NOMO-1 treated with DMSO at 0.1 percent for 48 hours (cell line): ENCODE results near the gene PNMA6E.
A peak's percentile ranks its signal among the peaks of the same experiment; 100 is the strongest.
"Not testable (repeated sequence)": the region's sequence is repeated elsewhere in the genome, so short reads cannot be mapped to it uniquely, and the experiment has no call there.

ENCODE experiments used
- DNase-seq: peaks from one replicate; lab custom pipeline; 2025; ENCODE audit not compliant: unreplicated experiment; lab: John Stamatoyannopoulos, UW

The PNMA6E gene

DNA sequence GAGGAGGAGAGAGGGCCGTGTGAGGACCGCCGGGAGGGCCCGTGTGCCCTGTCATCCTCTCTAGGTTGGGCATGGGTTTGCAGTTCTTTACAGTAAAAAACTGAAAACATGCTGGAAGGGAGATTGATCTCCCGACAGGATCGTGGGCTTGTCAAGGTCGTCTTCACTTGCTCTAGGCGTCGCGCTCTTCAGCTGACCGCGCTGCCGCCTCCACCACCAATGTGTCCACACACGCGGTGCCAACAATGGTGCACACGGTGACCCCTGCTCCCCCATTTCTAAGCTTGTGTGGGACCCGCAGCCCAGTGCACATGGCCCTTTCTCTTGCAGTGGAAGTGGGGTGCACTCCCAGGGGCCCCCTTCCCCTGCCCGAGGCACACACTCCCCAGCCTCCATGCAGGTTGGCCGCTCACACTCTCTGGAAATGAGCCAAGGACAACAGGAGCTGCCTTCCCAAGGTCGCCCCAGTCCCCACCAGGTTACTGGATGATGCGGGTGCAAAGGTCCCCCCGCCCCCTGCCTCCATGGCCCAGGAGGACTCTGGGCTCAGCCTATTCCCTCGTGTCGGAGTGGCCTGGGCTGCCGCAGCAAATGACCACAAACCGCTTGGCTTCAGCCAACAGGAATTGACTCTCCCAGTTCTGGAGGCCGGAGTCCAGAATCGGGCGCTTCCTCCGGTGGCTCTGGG is 8.4 kb upstream of the PNMA6E start:
- DNase-seq = no peak

DNA sequence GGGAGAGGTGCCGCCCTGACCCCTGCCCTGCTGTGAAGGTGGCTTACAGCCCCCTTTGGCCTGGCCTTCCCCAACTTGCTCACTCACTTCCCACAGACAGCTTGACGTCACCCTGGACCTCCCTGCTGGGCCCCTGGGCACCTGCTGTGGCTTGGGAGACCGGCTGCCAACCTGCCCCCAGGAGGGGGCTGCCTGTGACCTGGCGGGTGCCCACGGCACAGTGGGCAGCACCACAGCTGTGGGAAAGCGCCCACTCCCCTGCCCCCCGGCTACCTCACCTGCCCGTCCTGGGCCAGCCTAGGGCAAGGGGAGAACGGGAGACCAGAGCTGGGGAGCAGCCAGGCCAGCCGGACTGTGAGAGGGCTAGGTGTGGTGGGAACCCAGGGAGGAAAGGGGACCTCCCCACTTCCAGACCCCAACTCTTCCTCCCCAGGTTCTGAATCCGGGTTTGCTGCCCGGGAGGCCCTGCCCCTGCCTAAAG is 7.8 kb upstream of the PNMA6E start:
- DNase-seq = no peak

DNA sequence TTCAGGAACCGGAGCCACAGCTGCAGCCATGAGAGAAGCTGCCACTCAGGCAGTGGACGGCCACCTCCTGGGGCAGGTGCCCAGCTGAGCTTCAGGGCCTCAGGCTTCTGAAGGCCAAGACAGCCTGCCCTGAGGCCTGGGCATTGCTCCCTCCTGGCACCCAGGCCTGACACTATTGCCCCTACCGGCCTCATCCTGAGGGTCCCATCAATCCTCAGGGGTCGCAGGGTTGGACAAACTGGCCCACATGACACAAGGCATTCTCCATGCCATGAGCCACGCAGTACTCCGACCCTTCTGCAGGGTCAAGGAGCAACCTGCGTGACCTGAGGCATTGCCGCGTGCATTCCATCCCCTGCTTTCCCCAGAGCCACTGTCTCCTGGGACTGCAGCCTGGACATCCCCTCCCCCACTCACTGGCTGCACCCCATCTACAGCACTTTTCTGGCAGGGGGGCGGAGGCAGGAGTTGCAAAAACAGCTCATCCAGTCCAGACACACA is 7.1 kb upstream of the PNMA6E start:
- no peak for DNase-seq

DNA sequence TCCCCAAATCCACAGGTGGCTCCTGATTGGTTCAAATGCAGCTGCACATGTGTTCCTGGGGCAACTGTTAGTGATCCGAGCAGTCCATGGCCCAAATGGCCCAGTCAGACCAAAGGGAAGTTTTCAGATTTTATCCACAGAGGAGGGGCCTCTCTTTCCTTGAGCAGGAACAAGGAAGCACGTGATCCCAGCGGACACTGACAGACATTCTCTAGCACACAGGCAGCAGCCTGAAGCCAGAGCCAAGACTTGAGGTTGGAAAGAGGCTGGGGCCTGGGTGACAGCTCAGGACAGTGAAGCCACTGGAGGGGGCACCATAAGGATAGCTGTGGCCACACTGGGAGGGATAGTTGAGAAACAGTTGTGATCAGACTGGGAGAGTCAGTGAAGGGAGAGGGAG is 6.6 kb upstream of the PNMA6E start:
- DNase-seq = no peak

DNA sequence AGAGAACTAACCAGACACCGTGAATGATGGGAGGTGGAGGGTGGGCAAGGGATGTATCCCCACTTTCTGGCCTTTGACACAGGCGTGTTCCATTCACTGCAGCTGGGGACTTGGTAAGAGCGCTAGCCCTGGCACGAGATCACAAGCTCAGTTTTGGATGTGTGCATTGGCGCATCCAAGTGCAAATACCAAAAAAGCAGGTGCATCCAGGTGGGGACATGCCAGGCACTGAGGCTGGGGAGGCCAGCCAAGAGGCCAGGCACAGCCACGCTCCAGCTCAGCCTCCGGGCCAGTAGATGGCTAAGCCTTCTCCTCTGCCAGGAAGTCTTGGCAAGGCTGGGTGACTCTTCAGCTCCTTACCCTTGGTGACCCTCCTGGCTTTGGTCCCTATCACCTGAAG is 5.8 kb upstream of the PNMA6E start:
- no peak for DNase-seq

DNA sequence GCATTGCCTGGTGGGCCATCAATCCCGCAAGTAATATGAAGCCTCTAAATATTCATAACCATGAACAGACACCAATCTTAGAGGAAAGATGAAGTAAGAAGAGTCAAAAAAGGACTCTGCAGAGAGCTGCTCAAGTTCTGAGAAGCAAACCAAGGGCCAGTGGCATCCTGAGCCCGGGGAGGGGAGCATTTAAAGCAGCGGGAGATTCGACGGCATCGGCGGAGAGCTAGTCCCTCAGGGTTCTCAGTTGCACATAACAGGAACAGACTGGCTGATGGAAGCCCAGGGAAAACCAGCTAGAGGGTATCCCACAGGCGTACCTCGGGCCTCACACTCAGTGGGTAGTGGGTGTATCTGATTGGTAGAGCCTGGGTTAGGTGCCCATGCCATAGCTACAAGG is 4.9 kb upstream of the PNMA6E start:
- no peak for DNase-seq

DNA sequence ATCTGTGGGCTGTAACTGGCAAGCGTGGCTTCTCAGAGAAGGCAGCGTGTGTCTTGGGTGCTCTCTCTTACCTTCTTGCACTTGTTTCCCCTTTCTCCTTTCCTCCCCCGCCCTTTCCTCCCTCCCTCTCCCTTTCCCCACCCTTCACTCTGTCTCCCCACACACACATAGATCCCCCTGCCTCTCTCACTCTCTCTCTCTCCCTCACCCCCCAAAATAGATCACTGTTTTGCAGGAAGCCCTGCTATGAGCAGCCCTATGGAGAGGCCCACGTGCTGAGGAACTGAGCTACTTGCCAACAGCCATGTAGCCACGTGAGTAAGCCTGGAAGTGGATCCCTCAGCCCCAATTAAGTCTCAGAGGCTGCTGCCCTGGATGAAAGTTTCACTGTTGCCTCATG is 4.3 kb upstream of the PNMA6E start:
- no peak for DNase-seq

DNA sequence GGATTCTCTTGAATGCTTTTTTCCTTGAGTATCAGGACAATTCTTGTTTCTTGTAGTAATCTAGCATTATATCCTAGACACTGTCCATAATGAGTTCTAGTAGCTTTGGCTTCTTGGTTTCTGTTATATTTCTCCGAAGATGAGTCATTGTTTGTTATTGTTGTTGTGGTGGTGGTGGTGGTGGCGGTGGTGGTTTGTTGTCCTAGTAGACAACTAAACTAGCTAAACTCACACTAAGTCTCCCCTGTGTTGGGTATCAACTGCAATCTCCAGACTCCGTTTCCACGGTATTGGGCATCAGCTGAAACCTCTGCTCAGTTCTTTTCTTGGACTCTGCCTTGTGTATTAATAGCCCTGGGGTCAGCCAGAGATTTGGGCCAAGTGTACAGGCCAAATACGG is 3.2 kb upstream of the PNMA6E start:
- DNase-seq = not testable (repeated sequence)

DNA sequence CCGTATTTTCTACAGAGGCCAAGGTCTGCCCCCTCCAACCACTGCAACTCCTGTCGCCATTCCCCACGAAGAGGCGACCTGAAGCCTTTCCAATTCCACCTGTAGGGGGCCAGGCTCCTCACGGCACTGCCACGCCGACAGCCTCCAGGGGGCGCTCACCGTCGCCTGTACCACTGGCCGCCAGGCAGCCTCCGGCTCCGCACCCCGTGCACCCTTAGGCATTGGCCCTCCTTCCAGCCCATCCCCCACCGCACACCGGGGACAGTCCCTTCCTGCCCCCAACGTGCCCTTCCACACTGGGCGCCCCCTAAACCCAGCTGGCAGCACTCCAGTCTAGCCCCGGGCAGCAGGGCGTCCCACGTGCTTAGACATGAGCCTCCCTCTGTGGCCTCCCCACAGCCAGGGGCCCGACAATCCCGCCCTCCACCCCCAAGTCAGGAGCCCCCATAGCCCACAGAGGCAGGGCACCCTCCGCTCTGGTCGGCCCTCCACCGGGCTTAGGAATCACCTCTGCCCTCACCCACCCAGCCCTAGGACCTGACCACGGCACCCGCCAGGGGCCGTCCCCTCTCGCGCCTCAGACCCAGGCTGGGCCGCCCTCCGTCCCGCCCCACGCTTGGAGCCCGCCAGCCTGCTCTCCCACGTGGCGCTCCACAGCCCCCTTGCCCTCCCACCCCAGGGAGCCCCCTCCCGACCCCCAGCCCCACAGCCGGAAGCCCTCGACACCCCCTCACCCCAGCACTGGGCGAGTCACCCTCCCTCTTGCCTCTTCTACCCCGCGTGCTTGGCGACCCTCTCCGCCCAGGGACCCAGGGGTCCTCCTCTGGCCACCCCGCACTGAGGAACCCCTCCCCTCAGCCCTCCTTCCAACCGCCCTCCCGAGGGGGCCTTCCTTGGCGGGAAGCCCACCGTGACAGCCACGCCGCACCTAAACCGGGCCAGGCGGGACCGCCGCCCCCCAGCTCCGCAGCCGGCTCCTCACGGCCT is 711 bp downstream of the PNMA6E start:
- DNase-seq = peak; percentile 50

DNA sequence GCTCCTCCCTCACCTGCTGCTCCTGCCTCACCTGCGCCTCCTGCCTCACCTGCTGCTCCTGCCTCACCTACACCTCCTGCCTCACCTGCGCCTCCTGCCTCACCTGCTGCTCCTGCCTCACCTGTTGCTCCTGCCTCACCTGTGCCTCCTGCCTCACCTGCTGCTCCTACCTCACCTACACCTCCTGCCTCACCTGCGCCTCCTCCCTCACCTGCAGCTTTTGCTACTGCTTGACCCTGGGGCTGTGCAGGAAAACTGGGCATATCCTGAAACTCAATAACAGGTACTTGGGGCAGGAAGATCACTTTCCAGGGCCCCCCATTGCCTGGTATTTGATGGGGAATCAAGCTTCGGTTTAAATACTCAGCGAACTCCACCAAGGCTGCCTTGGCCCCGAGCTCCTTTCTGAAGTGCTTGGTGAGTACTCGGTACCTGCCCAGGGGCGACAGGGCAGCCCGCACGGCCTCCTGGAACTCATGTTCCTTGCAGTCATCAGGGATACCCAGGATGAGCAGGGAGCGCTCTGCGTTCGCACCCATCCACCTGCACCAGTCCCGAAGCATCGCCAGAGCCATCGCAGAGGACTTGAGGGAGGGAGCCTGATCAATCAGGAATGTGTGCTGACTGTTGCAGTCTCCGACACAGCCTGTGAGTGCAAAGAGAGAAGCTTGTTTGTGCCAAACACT is 2.7 kb downstream of the PNMA6E start:
- DNase-seq = no peak

DNA sequence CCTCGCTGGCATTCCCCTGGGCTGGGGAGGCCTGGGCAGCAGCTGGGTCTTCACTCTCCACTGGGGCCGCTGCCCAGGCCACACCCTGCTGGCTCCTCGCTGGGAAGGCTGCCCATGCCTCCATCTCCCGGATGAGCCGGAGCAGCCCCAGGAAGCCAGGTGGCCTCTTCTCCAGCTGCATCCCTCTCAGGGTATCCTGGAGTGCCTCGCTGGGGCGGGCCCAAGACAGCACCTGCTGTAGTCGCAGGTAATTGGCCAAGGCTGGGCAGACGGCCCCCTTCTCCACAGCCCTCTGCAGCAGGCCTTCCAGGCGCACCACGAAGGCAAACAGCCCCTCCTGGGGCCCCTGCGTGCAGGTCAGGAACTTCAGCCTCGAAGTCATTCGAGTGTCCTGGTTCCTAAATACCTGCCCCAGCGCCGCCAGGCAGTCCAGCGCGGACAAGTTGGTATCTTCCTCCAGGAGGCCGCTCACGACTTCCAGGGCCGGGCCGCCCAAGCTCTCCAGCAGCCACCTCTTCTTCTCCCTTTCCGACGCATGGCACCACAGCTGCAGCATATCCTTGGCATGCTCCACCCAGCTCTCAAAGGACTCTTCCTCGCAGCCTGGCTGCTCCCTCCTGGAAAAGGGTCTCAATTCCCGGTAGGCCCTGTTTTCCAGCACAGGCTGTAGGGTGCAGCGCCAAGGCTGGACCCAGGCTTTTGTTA is 3.7 kb downstream of the PNMA6E start:
- DNase-seq = no peak

DNA sequence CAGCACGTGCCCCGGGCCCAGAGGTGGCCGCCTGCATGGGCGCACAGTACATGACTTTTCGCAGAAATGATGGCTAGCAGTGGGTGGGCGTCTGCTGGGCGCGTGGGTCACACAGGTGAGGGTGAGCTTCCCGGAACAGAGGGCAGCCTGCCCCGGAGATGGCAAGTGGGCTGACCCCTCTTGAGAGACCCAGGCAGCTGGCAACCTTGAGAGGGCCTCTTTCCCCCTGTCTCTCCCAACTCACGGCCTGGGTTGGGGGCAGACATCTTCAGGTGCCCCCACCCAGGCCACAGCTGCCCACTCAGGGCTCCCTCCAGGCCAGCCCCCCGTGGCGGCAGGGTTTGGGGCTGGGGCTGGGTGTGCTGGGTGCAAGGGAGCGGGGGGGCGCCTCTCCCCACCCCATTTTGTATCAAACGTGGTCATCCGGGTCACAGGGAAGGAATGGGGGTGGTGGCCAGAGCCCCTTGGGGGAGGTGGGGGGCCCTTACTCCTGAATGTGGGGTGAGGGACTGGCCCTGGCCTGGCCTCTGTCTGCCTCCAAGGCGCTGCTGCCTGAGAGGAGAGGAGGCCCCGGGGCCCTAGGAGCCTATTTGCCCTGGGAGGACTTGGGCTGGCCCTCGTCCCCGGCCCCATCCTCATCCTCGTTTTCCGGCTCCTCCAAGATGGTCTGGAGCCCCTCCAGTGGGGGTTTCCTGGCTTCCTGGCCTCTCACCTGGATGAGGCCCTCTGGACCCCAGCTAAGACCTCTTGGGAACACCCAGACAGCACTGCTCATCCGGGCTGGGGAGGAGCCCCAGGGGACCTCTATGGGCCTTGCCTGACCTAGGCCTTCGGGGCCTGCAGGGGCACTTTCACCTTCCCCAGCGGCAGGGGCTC is 4.6 kb downstream of the PNMA6E start:
- DNase-seq = no peak

DNA sequence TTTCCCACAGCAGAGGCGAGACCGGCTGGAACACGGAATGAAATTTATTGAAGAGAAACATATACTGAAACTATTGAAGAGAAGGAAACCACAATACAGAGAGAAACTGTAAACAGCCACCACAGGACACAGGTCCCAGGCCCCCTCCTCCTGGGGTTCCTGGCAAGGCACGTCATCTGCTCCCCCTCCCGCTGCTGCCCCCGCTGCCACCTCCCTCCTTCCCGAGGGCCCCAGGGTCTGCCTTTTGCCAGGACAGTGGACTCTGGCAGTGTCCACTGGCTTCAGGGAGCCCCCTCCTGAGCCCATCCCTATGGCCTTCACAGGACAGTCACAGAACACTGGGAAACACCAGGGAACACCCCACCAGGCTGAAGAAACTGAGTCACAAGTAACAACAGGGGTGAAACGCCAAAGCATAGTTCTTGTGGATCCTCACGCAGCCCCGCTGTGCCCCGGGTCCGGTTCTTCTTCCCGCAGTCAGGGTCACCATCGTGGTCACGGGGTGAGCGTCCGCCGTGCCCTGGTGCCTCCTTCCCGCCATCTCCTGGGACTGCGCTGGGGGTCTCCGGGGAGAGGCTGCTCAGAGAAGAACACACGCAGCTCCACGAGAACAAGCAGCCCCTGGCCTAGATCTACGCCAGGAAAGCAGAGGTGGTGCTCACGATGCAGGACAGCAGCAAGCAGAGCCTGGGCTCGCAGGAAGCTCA is 5.4 kb downstream of the PNMA6E start:
- no peak for DNase-seq

DNA sequence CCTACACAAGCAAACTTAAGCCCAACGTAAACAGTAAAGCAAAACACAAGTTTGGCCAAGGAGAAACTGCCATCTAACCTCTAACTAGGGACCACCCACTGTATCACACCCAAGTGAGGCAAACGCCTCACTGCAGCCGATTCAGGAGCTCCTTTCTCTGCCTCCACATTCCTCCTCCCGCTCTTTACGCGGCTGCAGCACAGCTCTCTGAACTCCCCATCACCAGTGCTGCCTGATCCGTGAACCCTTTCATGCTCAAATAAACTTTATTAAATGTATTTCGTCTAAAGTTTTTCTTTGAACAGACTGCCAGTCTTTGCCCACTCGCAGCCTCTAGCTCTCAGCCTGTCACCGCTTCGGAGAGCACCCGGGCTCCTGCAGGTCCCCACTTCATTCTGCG is 6.5 kb downstream of the PNMA6E start:
- DNase-seq = no peak

DNA sequence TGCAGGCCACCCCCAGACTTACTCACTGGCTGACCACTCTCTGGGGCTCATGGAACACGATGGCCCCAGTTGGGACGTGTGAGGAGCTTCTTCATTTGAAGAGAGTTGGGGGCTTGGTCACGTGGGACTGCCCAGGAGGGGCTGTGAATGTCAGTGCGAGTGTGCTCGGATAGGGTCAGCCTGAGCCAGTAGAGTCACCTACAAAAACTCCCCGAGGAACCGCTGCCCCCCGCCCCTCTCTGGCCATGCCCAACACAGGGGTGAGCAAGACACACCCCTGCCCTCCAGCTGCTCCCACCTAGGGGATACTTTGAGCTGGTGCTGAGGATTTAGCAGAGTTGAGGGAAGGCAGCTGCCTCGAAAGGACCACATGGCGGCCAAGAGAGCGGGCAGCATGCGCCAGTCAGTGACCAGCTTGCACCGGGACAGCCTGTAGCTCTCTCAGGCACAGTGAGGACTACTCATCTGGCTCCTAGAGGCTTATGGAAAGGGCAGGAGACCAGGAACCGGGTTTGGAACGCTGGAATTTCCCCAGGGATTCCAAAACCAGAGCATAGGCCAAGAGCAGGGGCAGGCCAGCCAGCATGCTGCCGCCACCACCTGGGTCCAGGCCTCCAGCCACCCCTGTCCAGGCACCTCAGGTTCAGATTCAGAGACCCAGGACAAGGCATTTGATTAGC is 8.4 kb downstream of the PNMA6E start:
- DNase-seq = no peak

DNA sequence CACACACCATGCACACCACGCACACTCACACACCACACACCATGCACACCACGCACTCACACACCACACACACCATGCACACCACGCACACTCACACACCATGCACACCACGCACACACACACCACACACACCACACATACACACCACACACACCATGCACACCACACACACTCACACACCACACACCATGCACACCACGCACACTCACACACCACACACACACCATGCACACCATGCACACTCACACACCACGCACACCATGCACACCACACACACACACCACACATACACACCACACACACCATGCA is 11.7 kb downstream of the PNMA6E start:
- DNase-seq = not testable (repeated sequence)

DNA sequence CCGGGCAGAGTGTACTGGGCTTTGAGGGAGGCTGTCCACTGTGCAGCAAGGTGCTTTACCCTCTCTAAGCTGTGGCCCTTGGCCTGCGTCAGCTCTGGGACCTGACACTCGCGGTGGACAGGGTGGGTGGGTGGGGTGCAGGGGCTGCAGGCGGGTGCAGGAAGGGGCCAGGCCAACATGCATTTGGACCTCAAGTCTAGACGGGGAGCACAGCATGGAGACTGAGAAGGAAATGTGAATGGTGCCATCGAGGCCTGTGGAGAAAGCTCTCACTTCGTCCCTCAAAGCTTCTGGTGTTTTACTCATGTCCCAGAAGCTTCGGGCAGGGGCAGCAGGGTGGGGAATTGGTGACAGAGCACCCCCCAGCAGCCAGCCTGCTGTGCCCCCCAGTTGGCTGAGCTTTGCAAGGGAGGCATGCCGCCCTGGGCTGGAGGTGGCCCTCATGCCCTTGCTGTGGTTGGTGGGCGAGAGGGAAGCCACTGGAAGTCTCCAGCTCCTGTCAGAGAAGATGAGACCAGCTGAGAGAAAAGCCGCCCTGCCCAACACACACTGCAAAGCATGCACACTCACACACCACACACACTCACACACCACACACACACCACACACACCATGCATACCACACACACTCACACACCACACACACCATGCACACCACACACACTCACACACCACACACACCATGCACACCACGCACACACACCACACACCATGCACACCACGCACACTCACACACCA is 12.3 kb downstream of the PNMA6E start:
- no peak for DNase-seq
